Progenitor cell of endocrine pancreas (in vitro differentiated cells): ENCODE measurements around the gene BAHCC1. TPM values are rescaled to one million over a fixed set of nuclear protein-coding genes. Genes with fewer than 3 reads are reported as not detected.
A peak's percentile ranks its signal among the peaks of the same experiment; 100 is the strongest.

Experiments
- DNase-seq: peaks from one replicate; pipeline ENCODE4 v3.0.0; 2021; ENCODE audit warnings: low spot score; ENCODE audit not compliant: unreplicated experiment
- H3K27ac Mint-ChIP-seq: 2 replicates; pipeline ENCODE4 v1.8.0; 2021; ENCODE audit warnings: mild to moderate bottlenecking, moderate library complexity, mixed read lengths
- H3K27me3 Mint-ChIP-seq: 2 replicates; pipeline ENCODE4 v1.8.0; 2021; ENCODE audit warnings: mixed read lengths
- H3K36me3 Mint-ChIP-seq: 2 replicates; pipeline ENCODE4 v1.8.0; 2022; ENCODE audit warnings: mixed read lengths; ENCODE audit not compliant: insufficient read depth
- H3K4me1 Mint-ChIP-seq: 2 replicates; pipeline ENCODE4 v1.8.0; 2021; ENCODE audit warnings: low read depth, mixed read lengths
- H3K4me3 Mint-ChIP-seq: 2 replicates; pipeline ENCODE4 v1.8.0; 2021; ENCODE audit warnings: low read depth, mild to moderate bottlenecking, moderate library complexity, mixed read lengths
- H3K9me3 Mint-ChIP-seq: 2 replicates; pipeline ENCODE4 v1.8.0; 2021; ENCODE audit warnings: low read depth, mixed read lengths
- CTCF ChIP-seq: fragments of 200-600 bp; sonication (generic); IDR thresholded peaks from one replicate; pipeline ENCODE4 v1.5.0; 2021; ENCODE audit warnings: antibody characterized with exemption, mild to moderate bottlenecking; ENCODE audit not compliant: unreplicated experiment
- total RNA-seq: library from RNA; stranded (reverse); gene quantifications from 2 replicates; pipeline ENCODE4 v1.2.1, GENCODE V29; 2021

BAHCC1 gene
- total RNA-seq, 1 donor from 2014 or later: 40.5 TPM

- no peak for DNase-seq
- Mint-ChIP-seq H3K4me1 (peaks cover 1% of the 10 kb centered on the region), H3K4me3 (no peak overlapping the region), H3K36me3 (peaks cover 1% of the 10 kb centered on the region), H3K27ac (no peak overlapping the region), H3K27me3 (no peaks in the 10 kb centered on the region), H3K9me3 (no peaks in the 10 kb centered on the region)
- TF ChIP-seq CTCF: no peak
Measured at GRCh38 chr17:81462506-81463125, 67.4 kb downstream of the BAHCC1 start.

GRCh38 chr17:81463506-81463905 is 68.2 kb downstream of the BAHCC1 start:
- TF ChIP-seq CTCF: no peak
- H3K4me1 Mint-ChIP-seq: peaks cover 4% of the 10 kb centered on the region
- DNase-seq: no peak
- H3K4me3 Mint-ChIP-seq: no peak overlapping the region
- no peaks in the 10 kb centered on the region for H3K9me3 Mint-ChIP-seq
- no peaks in the 10 kb centered on the region for H3K27me3 Mint-ChIP-seq
- H3K27ac Mint-ChIP-seq: no peak overlapping the region
- H3K36me3 Mint-ChIP-seq: peaks cover 1% of the 10 kb centered on the region

GRCh38 chr17:81464586-81464985 is 69.3 kb downstream of the BAHCC1 start:
- no peak for DNase-seq
- Mint-ChIP-seq H3K36me3 (peaks cover 1% of the 10 kb centered on the region), H3K9me3 (no peaks in the 10 kb centered on the region), H3K4me3 (no peak overlapping the region), H3K4me1 (peaks cover 6% of the 10 kb centered on the region), H3K27ac (no peak overlapping the region), H3K27me3 (no peaks in the 10 kb centered on the region)
- TF ChIP-seq CTCF: no peak

GRCh38 chr17:81465910-81466309 is 70.7 kb downstream of the BAHCC1 start:
- H3K4me1 Mint-ChIP-seq: peaks cover 6% of the 10 kb centered on the region
- H3K4me3 Mint-ChIP-seq: no peak overlapping the region
- no peaks in the 10 kb centered on the region for H3K27me3 Mint-ChIP-seq
- no peak for DNase-seq
- TF ChIP-seq CTCF: no peak
- H3K27ac Mint-ChIP-seq: no peak overlapping the region
- no peaks in the 10 kb centered on the region for H3K9me3 Mint-ChIP-seq
- peaks cover 1% of the 10 kb centered on the region for H3K36me3 Mint-ChIP-seq

GRCh38 chr17:81466564-81467472 is 71.6 kb downstream of the BAHCC1 start:
- no peaks in the 10 kb centered on the region for H3K9me3 Mint-ChIP-seq
- H3K27ac Mint-ChIP-seq: peak overlapping the region; percentile 37
- no peak for TF ChIP-seq CTCF
- no peak overlapping the region for H3K4me3 Mint-ChIP-seq
- peaks cover 1% of the 10 kb centered on the region for H3K36me3 Mint-ChIP-seq
- no peaks in the 10 kb centered on the region for H3K27me3 Mint-ChIP-seq
- H3K4me1 Mint-ChIP-seq: peaks cover 6% of the 10 kb centered on the region
- no peak for DNase-seq
